ENCODE results near the gene MVP.
"Not testable (repeated sequence)": the region's sequence is repeated elsewhere in the genome, so short reads cannot be mapped to it uniquely, and the experiment has no call there.

MVP gene

GRCh38 chr16:29852654-29853053, 32.4 kb downstream of the MVP start:
- Mint-ChIP-seq H3K4me3 (no peak overlapping the region), H3K27me3 (ENCODE audit: low read depth) (no peaks in the 10 kb centered on the region), H3K36me3 (ENCODE audit: low read depth) (peaks cover 9% of the 10 kb centered on the region), H3K4me1 (ENCODE audit: low read depth) (peaks cover 1% of the 10 kb centered on the region), H3K27ac (no peak overlapping the region), H3K9me3 (no peaks in the 10 kb centered on the region)
- no peak for DNase-seq (ENCODE audit: low spot score)

- Mint-ChIP-seq H3K36me3 (ENCODE audit: low read depth) (peaks cover 18% of the 10 kb centered on the region), H3K4me1 (ENCODE audit: low read depth) (no peaks in the 10 kb centered on the region), H3K4me3 (no peak overlapping the region), H3K27me3 (ENCODE audit: low read depth) (no peaks in the 10 kb centered on the region), H3K27ac (no peak overlapping the region), H3K9me3 (no peaks in the 10 kb centered on the region)
- DNase-seq (ENCODE audit: low spot score) = no peak
Measured at GRCh38 chr16:29854520-29855100, 34.3 kb downstream of the MVP start.

- Mint-ChIP-seq H3K9me3 (no peaks in the 10 kb centered on the region), H3K27me3 (ENCODE audit: low read depth) (no peaks in the 10 kb centered on the region), H3K27ac (no peak overlapping the region), H3K36me3 (ENCODE audit: low read depth) (peaks cover 23% of the 10 kb centered on the region), H3K4me3 (no peak overlapping the region), H3K4me1 (ENCODE audit: low read depth) (peaks cover 10% of the 10 kb centered on the region)
- no peak for DNase-seq (ENCODE audit: low spot score)
Measured at GRCh38 chr16:29857133-29857760, 37.0 kb downstream of the MVP start.

- no peak for DNase-seq (ENCODE audit: low spot score)
- no peak overlapping the region for H3K27ac Mint-ChIP-seq
- no peaks in the 10 kb centered on the region for H3K27me3 Mint-ChIP-seq (ENCODE audit: low read depth)
- H3K9me3 Mint-ChIP-seq = no peaks in the 10 kb centered on the region
- H3K4me1 Mint-ChIP-seq (ENCODE audit: low read depth) = peaks cover 12% of the 10 kb centered on the region
- no peak overlapping the region for H3K4me3 Mint-ChIP-seq
- H3K36me3 Mint-ChIP-seq (ENCODE audit: low read depth) = peaks cover 23% of the 10 kb centered on the region
Measured at GRCh38 chr16:29858149-29858849, 38.0 kb downstream of the MVP start.

GRCh38 chr16:29858974-29859373, 38.7 kb downstream of the MVP start:
- Mint-ChIP-seq H3K36me3 (ENCODE audit: low read depth) (peaks cover 23% of the 10 kb centered on the region), H3K4me1 (ENCODE audit: low read depth) (peaks cover 12% of the 10 kb centered on the region)

GRCh38 chr16:29860218-29860617, 40.0 kb downstream of the MVP start:
- Mint-ChIP-seq H3K4me1 (ENCODE audit: low read depth) (peaks cover 12% of the 10 kb centered on the region), H3K9me3 (no peaks in the 10 kb centered on the region), H3K4me3 (peak overlapping the region; percentile 99), H3K27ac (no peak overlapping the region), H3K27me3 (ENCODE audit: low read depth) (no peaks in the 10 kb centered on the region), H3K36me3 (ENCODE audit: low read depth) (peaks cover 23% of the 10 kb centered on the region)
- no peak for DNase-seq (ENCODE audit: low spot score)

More at GRCh38 chr16:29858974-29859373, 38.7 kb downstream of the MVP start:
- Mint-ChIP-seq H3K4me3 (no peak overlapping the region), H3K27me3 (ENCODE audit: low read depth) (no peaks in the 10 kb centered on the region), H3K27ac (no peak overlapping the region), H3K9me3 (no peaks in the 10 kb centered on the region)
- DNase-seq (ENCODE audit: low spot score) = no peak

- H3K4me1 Mint-ChIP-seq (ENCODE audit: low read depth) = peaks cover 12% of the 10 kb centered on the region
- H3K36me3 Mint-ChIP-seq (ENCODE audit: low read depth) = peaks cover 23% of the 10 kb centered on the region
- no peaks in the 10 kb centered on the region for H3K27me3 Mint-ChIP-seq (ENCODE audit: low read depth)
- H3K4me3 Mint-ChIP-seq = peak overlapping the region; percentile 99
- H3K27ac Mint-ChIP-seq = peak overlapping the region; percentile 96
- H3K9me3 Mint-ChIP-seq = no peaks in the 10 kb centered on the region
- no peak for DNase-seq (ENCODE audit: low spot score)
Measured at GRCh38 chr16:29862383-29862883, 42.2 kb downstream of the MVP start.

- peaks cover 15% of the 10 kb centered on the region for H3K4me1 Mint-ChIP-seq (ENCODE audit: low read depth)
- peak within 1 kb of the TSS; percentile 100 for H3K27ac Mint-ChIP-seq
- H3K4me3 Mint-ChIP-seq = peak within 1 kb of the TSS; percentile 99
- H3K36me3 Mint-ChIP-seq (ENCODE audit: low read depth) = peaks cover 23% of the 10 kb centered on the region
- H3K27me3 Mint-ChIP-seq (ENCODE audit: low read depth) = no peaks in the 10 kb centered on the region
- H3K9me3 Mint-ChIP-seq = no peaks in the 10 kb centered on the region
- DNase-seq (ENCODE audit: low spot score) = peak; percentile 91
Measured at GRCh38 chr16:29862884-29863668, 42.8 kb downstream of the MVP start, which contains the start of gene CDIPT. CDIPT (minus strand) TSS chr16:29863226; CDS start chr16:29862857, 369 bp downstream.

- peak overlapping the region; percentile 99 for H3K4me3 Mint-ChIP-seq
Measured at GRCh38 chr16:29863669-29863984, 43.4 kb downstream of the MVP start.

GRCh38 chr16:29864205-29864604, 43.9 kb downstream of the MVP start:
- peak overlapping the region; percentile 5 for H3K4me3 Mint-ChIP-seq
- H3K9me3 Mint-ChIP-seq = no peaks in the 10 kb centered on the region
- peaks cover 15% of the 10 kb centered on the region for H3K4me1 Mint-ChIP-seq (ENCODE audit: low read depth)
- H3K36me3 Mint-ChIP-seq (ENCODE audit: low read depth) = peaks cover 16% of the 10 kb centered on the region
- DNase-seq (ENCODE audit: low spot score) = no peak
- H3K27ac Mint-ChIP-seq = no peak overlapping the region
- H3K27me3 Mint-ChIP-seq (ENCODE audit: low read depth) = no peaks in the 10 kb centered on the region

More at GRCh38 chr16:29863669-29863984, 43.4 kb downstream of the MVP start:
- no peak for DNase-seq (ENCODE audit: low spot score)
- no peaks in the 10 kb centered on the region for H3K9me3 Mint-ChIP-seq
- H3K36me3 Mint-ChIP-seq (ENCODE audit: low read depth) = peaks cover 18% of the 10 kb centered on the region
- H3K4me1 Mint-ChIP-seq (ENCODE audit: low read depth) = peaks cover 15% of the 10 kb centered on the region
- no peaks in the 10 kb centered on the region for H3K27me3 Mint-ChIP-seq (ENCODE audit: low read depth)
- peak overlapping the region; percentile 100 for H3K27ac Mint-ChIP-seq

- H3K9me3 Mint-ChIP-seq = no peaks in the 10 kb centered on the region
- H3K4me3 Mint-ChIP-seq = no peak overlapping the region
- H3K36me3 Mint-ChIP-seq (ENCODE audit: low read depth) = no peaks in the 10 kb centered on the region
- no peaks in the 10 kb centered on the region for H3K27me3 Mint-ChIP-seq (ENCODE audit: low read depth)
- DNase-seq (ENCODE audit: low spot score) = no peak
- peaks cover 3% of the 10 kb centered on the region for H3K4me1 Mint-ChIP-seq (ENCODE audit: low read depth)
- H3K27ac Mint-ChIP-seq = no peak overlapping the region
Measured at GRCh38 chr16:29868396-29869009, 48.2 kb downstream of the MVP start.

- H3K4me3 Mint-ChIP-seq; H3K27ac Mint-ChIP-seq; H3K4me1 Mint-ChIP-seq (ENCODE audit: low read depth); H3K36me3 Mint-ChIP-seq (ENCODE audit: low read depth); DNase-seq (ENCODE audit: low spot score); H3K27me3 Mint-ChIP-seq (ENCODE audit: low read depth); H3K9me3 Mint-ChIP-seq: not testable (repeated sequence)
Measured at GRCh38 chr16:29869067-29869466, 48.8 kb downstream of the MVP start.

GRCh38 chr16:29871822-29872546, 51.7 kb downstream of the MVP start:
- DNase-seq (ENCODE audit: low spot score) = no peak
- Mint-ChIP-seq H3K9me3 (no peaks in the 10 kb centered on the region), H3K27me3 (ENCODE audit: low read depth) (peaks cover 14% of the 10 kb centered on the region), H3K4me1 (ENCODE audit: low read depth) (peaks cover 3% of the 10 kb centered on the region), H3K36me3 (ENCODE audit: low read depth) (no peaks in the 10 kb centered on the region), H3K27ac (no peak overlapping the region), H3K4me3 (no peak overlapping the region)
